A673 (cell line): ENCODE measurements around the gene ICAM3. TPM values are rescaled to one million over a fixed set of nuclear protein-coding genes. Genes with fewer than 3 reads are reported as not detected.

ENCODE experiments used
- BruUV-seq: library from RNA; stranded (reverse); fragments of 400-500 nt; replicated peaks from 2 replicates; lab custom pipeline; 2021; lab: Mats Ljungman, UMichigan
- CTCF ChIA-PET: fragments of 300-600 bp; sonication (Branson Sonifier 250); formaldehyde crosslinking; loops from one replicate; lab custom pipeline; 2022; ENCODE audit warnings: antibody characterized with exemption; lab: Charles Lee
- POLR2A ChIA-PET: fragments of 300-600 bp; sonication (Branson Sonifier 250); formaldehyde crosslinking; loops from one replicate; lab custom pipeline; 2022; ENCODE audit warnings: antibody characterized with exemption; ENCODE audit not compliant: low non-redundant PET; lab: Charles Lee
- DNase-seq: peaks from one replicate; pipeline ENCODE4 v3.0.0-alpha.2; 2015; ENCODE audit warnings: low spot score
- H3K27ac ChIP-seq: fragments of 200-600 bp; sonication (generic); 2 replicates; pipeline ENCODE4 v1.5.1; 2016; ENCODE audit warnings: mixed run types, low read depth, mild to moderate bottlenecking, mixed read lengths, antibody characterized with exemption, low read length; ENCODE audit not compliant: poor library complexity, severe bottlenecking
- H3K27me3 ChIP-seq: fragments of 200-600 bp; sonication (generic); replicated peaks from 2 replicates; pipeline ENCODE4 v1.6.1; 2017; ENCODE audit warnings: mixed run types, low read depth, mild to moderate bottlenecking, mixed read lengths, antibody characterized with exemption, low read length; ENCODE audit not compliant: insufficient read depth, poor library complexity
- H3K36me3 ChIP-seq: fragments of 200-600 bp; sonication (generic); 2 replicates; pipeline ENCODE4 v1.6.1; 2016; ENCODE audit warnings: mixed run types, mild to moderate bottlenecking, mixed read lengths, antibody characterized with exemption, low read length; ENCODE audit not compliant: insufficient read depth, poor library complexity, severe bottlenecking
- H3K4me1 ChIP-seq: fragments of 200-600 bp; sonication (generic); 2 replicates; pipeline ENCODE4 v1.6.1; 2017; ENCODE audit warnings: mixed run types, mild to moderate bottlenecking, mixed read lengths, antibody characterized with exemption, low read length; ENCODE audit not compliant: insufficient read depth, poor library complexity, severe bottlenecking
- H3K4me3 ChIP-seq: fragments of 200-600 bp; sonication (generic); 2 replicates; pipeline ENCODE4 v1.5.1; 2016; ENCODE audit warnings: low read depth, mixed run types, mild to moderate bottlenecking, mixed read lengths, low read length; ENCODE audit not compliant: poor library complexity, severe bottlenecking
- H3K9me3 ChIP-seq: fragments of 200-600 bp; sonication (generic); 2 replicates; pipeline ENCODE4 v1.6.1; 2016; ENCODE audit warnings: mixed run types, low read depth, mild to moderate bottlenecking, mixed read lengths, antibody characterized with exemption, low read length; ENCODE audit not compliant: poor library complexity, severe bottlenecking
- EZH2 ChIP-seq: fragments of 200-600 bp; sonication (generic); IDR thresholded peaks from 2 replicates; pipeline ENCODE4 v1.6.1; 2017; ENCODE audit warnings: borderline replicate concordance, low read depth, mild to moderate bottlenecking, mixed read lengths, antibody characterized with exemption, low read length; ENCODE audit not compliant: poor library complexity, severe bottlenecking
- intact Hi-C: fragments of 100-400 bp; cut with micrococcal nuclease; formaldehyde crosslinking; loops from one replicate; pipeline ENCODE4 v1.10.0; 2022; ENCODE audit not compliant: unreplicated experiment
- total RNA-seq: library from RNA; stranded (reverse); gene quantifications from 2 replicates; pipeline ENCODE4 v1.2.3, GENCODE V29; 2021
- TF ChIP-seq, protein P1 (sequence below): fragments of 300-800, 200-600 bp; sonication (generic); conservative IDR thresholded peaks from 2 replicates; pipeline ENCODE4 v1.5.1; 2017; ENCODE audit warnings: low read depth, mild to moderate bottlenecking, antibody characterized with exemption, low read length, moderate library complexity, mixed read lengths

The ICAM3 gene
- total RNA-seq, 1 experiment from 2014 or later: 3.2 TPM

DNA sequence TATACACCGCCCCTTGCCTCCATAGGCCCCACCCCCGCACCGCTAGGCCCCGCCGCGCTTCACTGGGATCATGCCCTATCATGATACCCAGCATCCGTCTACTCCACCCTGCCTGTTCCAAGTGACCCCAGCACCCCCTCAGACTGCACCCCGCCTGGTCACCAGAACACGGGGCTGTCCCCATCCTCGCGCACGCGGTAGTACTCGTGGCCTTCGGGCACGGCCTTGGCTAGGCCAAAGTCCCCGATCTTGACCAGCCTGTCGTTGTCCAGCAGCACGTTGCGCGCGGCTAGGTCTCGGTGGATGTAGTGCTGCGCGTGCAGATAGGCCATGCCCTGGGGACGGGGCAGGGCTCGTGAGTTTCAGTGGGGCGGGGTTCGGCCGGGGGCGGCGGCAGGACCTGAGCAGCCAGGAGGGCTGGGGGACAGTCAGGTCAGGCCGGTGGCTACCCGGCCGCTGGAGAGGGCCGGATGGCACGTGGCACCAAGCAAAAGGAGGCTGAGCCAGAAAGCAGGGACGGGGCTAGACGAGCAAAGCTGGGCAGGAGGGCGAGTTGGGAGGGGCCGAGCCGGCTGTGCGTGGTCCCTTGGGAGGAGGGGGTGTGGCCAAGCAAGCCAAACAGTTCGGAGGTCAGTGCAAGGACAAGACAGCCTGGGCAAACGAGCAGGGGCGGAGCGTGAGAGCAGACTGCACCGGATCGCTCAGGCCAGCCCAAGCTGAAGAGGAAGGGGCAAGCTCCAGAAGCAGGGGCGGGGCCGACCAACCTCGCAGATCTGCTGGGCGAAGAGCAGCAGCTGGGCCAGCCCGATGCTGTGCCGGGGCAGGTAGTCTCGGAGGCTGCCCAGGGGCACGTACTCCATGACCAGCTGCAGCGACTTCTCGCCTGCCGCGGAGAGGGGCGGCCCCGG is 13.6 kb upstream of the ICAM3 start:
- TF ChIP-seq, protein P1, sequence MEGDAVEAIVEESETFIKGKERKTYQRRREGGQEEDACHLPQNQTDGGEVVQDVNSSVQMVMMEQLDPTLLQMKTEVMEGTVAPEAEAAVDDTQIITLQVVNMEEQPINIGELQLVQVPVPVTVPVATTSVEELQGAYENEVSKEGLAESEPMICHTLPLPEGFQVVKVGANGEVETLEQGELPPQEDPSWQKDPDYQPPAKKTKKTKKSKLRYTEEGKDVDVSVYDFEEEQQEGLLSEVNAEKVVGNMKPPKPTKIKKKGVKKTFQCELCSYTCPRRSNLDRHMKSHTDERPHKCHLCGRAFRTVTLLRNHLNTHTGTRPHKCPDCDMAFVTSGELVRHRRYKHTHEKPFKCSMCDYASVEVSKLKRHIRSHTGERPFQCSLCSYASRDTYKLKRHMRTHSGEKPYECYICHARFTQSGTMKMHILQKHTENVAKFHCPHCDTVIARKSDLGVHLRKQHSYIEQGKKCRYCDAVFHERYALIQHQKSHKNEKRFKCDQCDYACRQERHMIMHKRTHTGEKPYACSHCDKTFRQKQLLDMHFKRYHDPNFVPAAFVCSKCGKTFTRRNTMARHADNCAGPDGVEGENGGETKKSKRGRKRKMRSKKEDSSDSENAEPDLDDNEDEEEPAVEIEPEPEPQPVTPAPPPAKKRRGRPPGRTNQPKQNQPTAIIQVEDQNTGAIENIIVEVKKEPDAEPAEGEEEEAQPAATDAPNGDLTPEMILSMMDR: no peak
- no TSS peak for BruUV-seq
- intact Hi-C loops: no loop called here
- H3K36me3 ChIP-seq: peaks cover 13% of the 10 kb centered on the region
- CTCF ChIA-PET: no interaction called here
- no peaks in the 10 kb centered on the region for H3K27me3 ChIP-seq
- no peaks in the 10 kb centered on the region for H3K4me1 ChIP-seq
- H3K4me3 ChIP-seq: no peak overlapping the region
- no peak overlapping the region for H3K27ac ChIP-seq
- DNase-seq: no peak
- no peaks in the 10 kb centered on the region for H3K9me3 ChIP-seq
- POLR2A ChIA-PET: no interaction called here

DNA sequence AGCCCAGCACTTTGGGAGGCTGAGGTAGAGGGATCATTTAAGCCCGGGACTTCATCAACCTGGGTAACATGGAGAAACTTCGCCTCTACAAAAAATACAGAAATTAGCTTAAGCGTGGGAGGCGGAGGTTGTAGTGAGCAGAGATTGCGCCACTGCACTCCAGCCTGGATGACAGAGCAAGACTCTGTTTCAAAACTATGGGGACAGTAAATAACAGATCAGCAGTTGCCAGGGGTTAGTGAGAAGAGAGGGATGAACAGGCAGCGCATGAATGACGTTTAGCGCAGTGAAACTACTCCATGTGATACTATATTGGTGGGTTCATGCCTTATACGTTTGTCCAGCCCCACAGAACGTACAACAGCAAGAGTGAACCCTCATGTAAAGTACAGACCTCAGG is 7.1 kb upstream of the ICAM3 start:
- H3K4me3 ChIP-seq: no peak overlapping the region
- no peaks in the 10 kb centered on the region for H3K27me3 ChIP-seq
- no peaks in the 10 kb centered on the region for H3K9me3 ChIP-seq
- ChIA-PET POLR2A (no interaction called here), CTCF (no interaction called here)
- TF ChIP-seq EZH2: no peak
- TF ChIP-seq, protein P1: no peak
- DNase-seq: no peak
- intact Hi-C loops: no loop called here
- H3K4me1 ChIP-seq: no peaks in the 10 kb centered on the region
- no peaks in the 10 kb centered on the region for H3K36me3 ChIP-seq
- H3K27ac ChIP-seq: no peak overlapping the region
- BruUV-seq: no TSS peak

DNA sequence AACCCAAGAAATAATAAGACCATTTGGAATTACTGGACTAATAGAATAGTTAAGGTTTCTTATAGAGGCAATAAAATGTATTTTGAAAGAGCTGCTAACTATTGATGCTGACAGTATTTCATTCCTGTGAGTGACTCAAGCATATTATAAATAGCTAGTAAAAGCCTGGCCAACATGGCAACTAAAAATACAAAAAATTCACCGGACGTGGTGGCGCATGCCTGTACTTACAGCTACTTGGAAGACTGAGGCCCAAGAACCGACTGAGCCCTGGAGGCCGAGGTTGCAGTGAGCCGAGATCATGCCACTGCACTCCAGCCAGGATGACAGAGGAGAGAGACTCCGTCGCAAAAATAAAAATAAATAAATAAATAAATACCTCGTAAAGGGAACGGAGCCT is 5.4 kb upstream of the ICAM3 start:
- BruUV-seq: no TSS peak
- Histone ChIP-seq H3K9me3 (no peaks in the 10 kb centered on the region), H3K27ac (no peak overlapping the region), H3K4me3 (no peak overlapping the region), H3K27me3 (no peaks in the 10 kb centered on the region), H3K4me1 (no peaks in the 10 kb centered on the region), H3K36me3 (no peaks in the 10 kb centered on the region)
- ChIA-PET CTCF (no interaction called here), POLR2A (interaction anchor here (0.6 kb wide), 1 partner anchor 14 kb away, joined by 14 read pairs; no protein-coding TSS in a partner anchor)
- no peak for DNase-seq
- TF ChIP-seq, protein P1: no peak
- no peak for TF ChIP-seq EZH2
- intact Hi-C loops: no loop called here
